GM12891 (cell line): ENCODE results near the gene CADM4.

Source experiments
- DNase-seq: peaks from one replicate; pipeline ENCODE4 v3.0.0; 2011; ENCODE audit warnings: low spot score; ENCODE audit not compliant: insufficient read length
- FAIRE-seq: peaks from 2 replicates; lab custom pipeline; 2011; peaks lifted over from hg19 to GRCh38; lab: Jason Lieb, UNC
- PAX5 ChIP-seq: IDR thresholded peaks from 2 replicates; pipeline ENCODE4 v1.6.1; 2011; ENCODE audit warnings: low read length, moderate library complexity, mild to moderate bottlenecking; ENCODE audit not compliant: insufficient read depth, severe bottlenecking
- POLR2A ChIP-seq: IDR thresholded peaks from 2 replicates; pipeline ENCODE4 v1.6.1; 2011; ENCODE audit warnings: low read depth, low read length, control low read depth
- POLR2AphosphoS5 ChIP-seq: IDR thresholded peaks from 2 replicates; pipeline ENCODE4 v1.6.1; 2011; ENCODE audit warnings: low read depth, low read length, control low read depth
- POU2F2 ChIP-seq: IDR thresholded peaks from 2 replicates; pipeline ENCODE4 v1.6.1; 2011; ENCODE audit warnings: low read depth, mild to moderate bottlenecking, control low read depth, low read length, moderate library complexity
- SPI1 ChIP-seq: IDR thresholded peaks from 2 replicates; pipeline ENCODE4 v1.6.1; 2011; ENCODE audit warnings: low read depth, low read length, control low read depth
- TAF1 ChIP-seq: IDR thresholded peaks from 2 replicates; pipeline ENCODE4 v1.6.1; 2011; ENCODE audit warnings: low read depth, low read length, control low read depth

CADM4 gene

DNA sequence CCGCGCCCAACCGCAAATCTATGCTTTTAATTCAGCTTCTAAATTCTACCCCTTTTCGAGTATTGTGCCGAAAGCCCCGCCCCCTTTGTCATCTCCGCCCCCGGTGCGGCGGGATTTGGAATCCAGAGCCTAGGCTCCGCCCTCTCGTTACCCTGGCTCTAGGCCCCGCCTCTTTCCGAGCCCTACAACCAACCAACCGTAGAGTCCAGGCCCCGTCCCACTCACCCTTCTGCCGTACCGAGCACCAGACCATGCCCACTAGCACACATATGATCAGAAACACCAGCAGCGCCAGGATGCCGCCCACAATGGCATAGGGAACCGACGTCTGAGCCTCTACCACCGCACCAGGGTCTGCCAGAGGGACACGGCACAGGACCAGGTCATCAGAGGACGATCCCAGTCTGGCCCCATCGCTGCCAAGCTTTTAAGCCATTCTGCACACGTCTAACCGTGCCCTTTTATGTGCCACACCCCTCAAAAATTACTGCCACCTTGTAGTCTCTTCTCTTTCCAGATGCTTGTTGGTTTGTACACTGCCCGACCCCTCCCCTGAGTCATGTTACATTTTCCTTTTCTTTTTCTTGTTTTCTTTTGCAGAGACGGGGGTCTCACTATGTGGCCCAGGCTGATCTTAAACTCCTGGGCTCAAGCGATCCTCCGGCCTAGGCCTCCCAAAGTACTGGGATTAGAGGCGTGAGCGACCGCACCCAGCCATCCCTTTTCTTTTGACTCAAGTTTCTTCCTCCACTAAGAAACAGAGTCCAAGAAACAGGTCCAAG lies 15.6 kb downstream of the CADM4 start:
- DNase-seq (no peak), FAIRE-seq (no peak)
- TF ChIP-seq POLR2AphosphoS5 (no peak), POU2F2 (no peak), TAF1 (no peak), PAX5 (no peak), SPI1 (no peak), POLR2A (no peak)

- DNase-seq (no peak), FAIRE-seq (no peak)
- TF ChIP-seq POLR2AphosphoS5 (no peak), POLR2A (no peak)
Observed at GRCh38 chr19:43622956-43623355, 16.7 kb downstream of the CADM4 start.

GRCh38 chr19:43622070-43622469 lies 17.6 kb downstream of the CADM4 start:
- TF ChIP-seq SPI1 (no peak), POLR2AphosphoS5 (no peak), TAF1 (no peak), PAX5 (no peak), POLR2A (no peak), POU2F2 (no peak)
- FAIRE-seq, result no peak
- DNase-seq, result no peak

GRCh38 chr19:43620061-43621001 lies 19.3 kb downstream of the CADM4 start:
- no peak for FAIRE-seq
- DNase-seq, result no peak
- TF ChIP-seq SPI1 (no peak), POLR2A (no peak), POLR2AphosphoS5 (no peak), TAF1 (no peak), PAX5 (no peak), POU2F2 (no peak)

GRCh38 chr19:43619262-43620060 lies 20.2 kb downstream of the CADM4 start, which contains the start of gene ZNF428:
TSS of gene ZNF428 (minus strand) at chr19:43619629. CDS start at chr19:43614304, 5,325 bp downstream.
- TF ChIP-seq POLR2AphosphoS5, result no peak; the same call in none of the 2 replicates
- 0 out of 2 replicates have a peak, but pooled peaks have one; percentile 10 for TF ChIP-seq SPI1
- peak; percentile 4; the same call in 1 of the 2 replicates for TF ChIP-seq TAF1
- peak; percentile 99 for TF ChIP-seq POU2F2
- peak; percentile 3 for TF ChIP-seq PAX5
- peak; percentile 82 for TF ChIP-seq POLR2A
- FAIRE-seq (peak; percentile 100), DNase-seq (peak; percentile 93)

DNA sequence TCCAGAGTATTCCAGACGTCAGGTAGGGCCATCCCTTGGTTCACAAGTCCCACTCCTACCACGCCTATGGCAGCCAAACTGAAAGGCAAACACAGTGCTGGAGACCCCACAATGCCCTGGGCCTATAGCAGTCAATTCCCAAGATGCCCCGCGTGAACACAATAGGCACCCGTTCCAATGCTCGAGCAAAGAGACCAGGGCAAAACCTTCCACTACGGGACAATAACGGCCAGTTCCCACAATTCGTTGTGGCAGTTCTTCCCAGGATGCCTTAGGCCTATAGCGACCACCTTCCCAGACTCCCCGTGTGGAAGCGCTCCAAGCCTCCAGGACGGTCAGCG lies 20.8 kb downstream of the CADM4 start:
- FAIRE-seq (no peak), DNase-seq (peak; percentile 68)
- TF ChIP-seq TAF1 (0 out of 2 replicates have a peak, but pooled peaks have one; percentile 35), POU2F2 (no peak)

- no peak for FAIRE-seq
Observed at GRCh38 chr19:43616954-43617353, 22.7 kb downstream of the CADM4 start.

DNA sequence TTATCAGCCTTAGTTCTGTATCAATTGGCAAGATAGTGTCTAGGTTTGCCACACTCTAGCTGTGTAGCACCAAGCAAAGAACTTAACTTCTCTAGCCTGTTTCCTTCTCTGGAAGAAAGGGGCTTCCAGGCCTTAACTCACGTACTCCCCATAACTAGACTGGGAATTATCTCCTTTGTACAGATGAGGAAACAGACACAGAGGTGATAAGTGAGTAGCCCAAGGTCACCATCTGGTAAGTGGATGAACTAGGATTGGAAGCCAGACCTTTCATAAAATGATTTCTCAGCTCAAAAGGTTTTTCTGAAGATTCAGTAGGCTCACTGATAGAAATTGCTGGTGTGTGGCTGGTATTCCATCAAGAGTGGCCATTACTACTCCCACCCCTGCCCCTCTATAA lies 23.3 kb downstream of the CADM4 start:
- TF ChIP-seq PAX5, result no peak
- TF ChIP-seq POLR2AphosphoS5, result no peak
- no peak for TF ChIP-seq POU2F2
- TF ChIP-seq TAF1, result no peak
- TF ChIP-seq POLR2A, result no peak
- no peak for TF ChIP-seq SPI1
- FAIRE-seq, result no peak
- no peak for DNase-seq

More at GRCh38 chr19:43616954-43617353, 22.7 kb downstream of the CADM4 start:
- no peak for DNase-seq
- no peak for TF ChIP-seq POLR2A
- no peak for TF ChIP-seq POU2F2

- FAIRE-seq (no peak), DNase-seq (no peak)
- TF ChIP-seq POU2F2 (no peak), POLR2AphosphoS5 (no peak), TAF1 (no peak), PAX5 (no peak), SPI1 (no peak), POLR2A (no peak)
Observed at GRCh38 chr19:43612374-43612773, 27.3 kb downstream of the CADM4 start.
